Endothelial cell of umbilical vein (primary cell): ENCODE data around the gene TNN. TPM values are rescaled to one million over a fixed set of nuclear protein-coding genes. Genes with fewer than 3 reads are reported as not detected.

ENCODE experiments used
- BruUV-seq: library from RNA; stranded (reverse); fragments of 400-500 nt; replicated peaks from 2 replicates; lab custom pipeline; 2021; lab: Mats Ljungman, UMichigan
- CTCF ChIA-PET: fragments of 300-600, 350-600 bp; sonication (Branson Sonifier 250); formaldehyde crosslinking; loops from one replicate; lab custom pipeline; 2021; ENCODE audit warnings: antibody characterized with exemption, inconsistent platforms; lab: Charles Lee
- POLR2A ChIA-PET: fragments of 300-600, 350-600 bp; sonication (Branson Sonifier 250); formaldehyde crosslinking; loops from one replicate; lab custom pipeline; 2021; ENCODE audit warnings: antibody characterized with exemption, inconsistent platforms; lab: Charles Lee
- DNase-seq: peaks from one replicate; pipeline ENCODE4 v3.0.0-alpha.2; 2011; ENCODE audit warnings: low read depth, low spot score
- FAIRE-seq: peaks from 2 replicates; lab custom pipeline; 2011; peaks lifted over from hg19 to GRCh38; lab: Jason Lieb, UNC
- H2AFZ ChIP-seq: 2 replicates; pipeline ENCODE4 v1.6.0; 2012; ENCODE audit warnings: low read depth, low read length, control low read depth, inconsistent platforms
- H3K27ac ChIP-seq: 2 replicates; pipeline ENCODE4 v1.5.1; 2011; ENCODE audit warnings: low read depth, mild to moderate bottlenecking, control low read depth, low read length, moderate library complexity; ENCODE audit not compliant: insufficient read depth
- H3K27me3 ChIP-seq, 2 experiments: 2 replicates each; pipeline versions ENCODE4 v1.6.0 to v1.6.1; 2011; ENCODE audit warnings: low read length in 2 of 2, mixed read lengths in 1 of 2; ENCODE audit not compliant: control insufficient read depth in 2 of 2, insufficient read depth in 2 of 2
- H3K36me3 ChIP-seq, 2 experiments: 2 replicates in 1 of 2; 3 replicates in 1 of 2; pipeline ENCODE4 v1.5.1; 2011; ENCODE audit warnings: low read length in 2 of 2, mild to moderate bottlenecking in 1 of 2, moderate library complexity in 1 of 2; ENCODE audit not compliant: control insufficient read depth in 2 of 2, insufficient read depth in 2 of 2; ENCODE audit errors: extremely low read depth in 1 of 2
- H3K4me1 ChIP-seq: 3 replicates; pipeline ENCODE4 v1.5.1; 2011; ENCODE audit warnings: mild to moderate bottlenecking, low read length; ENCODE audit not compliant: control insufficient read depth, insufficient read depth; ENCODE audit errors: extremely low read depth
- H3K4me2 ChIP-seq: 2 replicates; pipeline ENCODE4 v1.6.1; 2011; ENCODE audit warnings: low read length, control low read depth, mixed read lengths; ENCODE audit not compliant: insufficient read depth
- H3K4me3 ChIP-seq, 3 experiments: fragments of 200-600 bp in 1 of 3; sonication (generic), shearing (Covaris generic) in 1 of 3; replicated peaks in 1 of 3; 2 replicates each; pipeline ENCODE4 v1.5.1; 2011 to 2016; ENCODE audit warnings: control low read depth in 3 of 3, low read length in 3 of 3, mild to moderate bottlenecking in 2 of 3, inconsistent platforms in 1 of 3, low read depth in 1 of 3, moderate library complexity in 1 of 3; ENCODE audit not compliant: insufficient read depth in 1 of 3
- H3K79me2 ChIP-seq: 2 replicates; pipeline ENCODE4 v1.6.0; 2012; ENCODE audit warnings: low read length, inconsistent platforms; ENCODE audit not compliant: control insufficient read depth, insufficient read depth
- H3K9ac ChIP-seq: replicated peaks from 2 replicates; pipeline ENCODE3; 2011; ENCODE audit warnings: low read length, control low read depth; ENCODE audit not compliant: insufficient read depth; ENCODE audit errors: extremely low read depth
- H3K9me1 ChIP-seq: replicated peaks from 3 replicates; pipeline ENCODE4 v1.6.0; 2011; ENCODE audit warnings: mild to moderate bottlenecking, low read length; ENCODE audit not compliant: control insufficient read depth, insufficient read depth; ENCODE audit errors: extremely low read depth
- H3K9me3 ChIP-seq: replicated peaks from 2 replicates; pipeline ENCODE4 v1.5.1; 2012; ENCODE audit warnings: low read length, inconsistent platforms; ENCODE audit not compliant: control insufficient read depth, insufficient read depth
- H4K20me1 ChIP-seq: replicated peaks from 2 replicates; pipeline ENCODE3; 2011; ENCODE audit warnings: mild to moderate bottlenecking, low read length; ENCODE audit not compliant: control insufficient read depth, insufficient read depth; ENCODE audit errors: extremely low read depth
- EZH2 ChIP-seq: IDR thresholded peaks from 2 replicates; pipeline ENCODE4 v1.6.1; 2012; ENCODE audit warnings: borderline replicate concordance, low read depth, mild to moderate bottlenecking, moderate library complexity, low read length, inconsistent platforms; ENCODE audit not compliant: severe bottlenecking
- FOS ChIP-seq: IDR thresholded peaks from 2 replicates; pipeline ENCODE4 v1.6.1; 2011; ENCODE audit warnings: mild to moderate bottlenecking, low read length, moderate library complexity, borderline replicate concordance; ENCODE audit not compliant: insufficient read depth
- GATA2 ChIP-seq: IDR thresholded peaks from 2 replicates; pipeline ENCODE4 v1.7.0; 2011; ENCODE audit warnings: low read depth, mild to moderate bottlenecking, moderate library complexity, mixed read lengths, low read length; ENCODE audit not compliant: insufficient read length, insufficient read depth
- JUN ChIP-seq: IDR thresholded peaks from 2 replicates; pipeline ENCODE4 v1.6.1; 2011; ENCODE audit warnings: borderline replicate concordance, low read depth; ENCODE audit not compliant: insufficient read length, insufficient read depth
- MYC ChIP-seq: IDR thresholded peaks from one replicate; pipeline ENCODE4 v1.6.1; 2011; ENCODE audit warnings: mild to moderate bottlenecking, low read depth, low read length
- POLR2A ChIP-seq: IDR thresholded peaks from 2 replicates; pipeline ENCODE4 v1.6.1; 2012; ENCODE audit warnings: low read depth, mild to moderate bottlenecking, control low read depth, low read length
- POLR2AphosphoS5 ChIP-seq: IDR thresholded peaks from 2 replicates; pipeline ENCODE4 v1.6.1; 2012; ENCODE audit warnings: low read depth, mild to moderate bottlenecking, control low read depth, low read length, moderate library complexity; ENCODE audit not compliant: insufficient read depth
- dilution Hi-C: fragments of 300-500 bp; cut with MboI; formaldehyde crosslinking; loops from one replicate; pipeline ENCODE4 v1.15.0; 2019; ENCODE audit warnings: low sequenced_read_pairs; ENCODE audit not compliant: extremely low pct_ligation_motif_present
- intact Hi-C: fragments of 100-400 bp; cut with micrococcal nuclease; formaldehyde crosslinking; loops from one replicate; pipeline ENCODE4 v1.10.0; 2022
- polyA plus RNA-seq, 4 experiments: library from polyadenylated mRNA; depleted of rRNA in 3 of 4; stranded (reverse) in 3 of 4; unstranded in 1 of 4; fragments of >200 nt; gene quantifications; 2 replicates each; pipeline versions ENCODE4 v1.2.1 to v1.2.3, GENCODE V29; 2011 to 2012; ENCODE audit warnings: missing spikeins in 1 of 4
- total RNA-seq: library from RNA; stranded (reverse); gene quantifications from 2 replicates; pipeline ENCODE4 v1.2.3, GENCODE V29; 2021
- TF ChIP-seq, protein P1 (sequence below), 2 donors: IDR thresholded peaks; 1 replicate in 1 of 2; 2 replicates in 1 of 2; pipeline ENCODE4 v1.5.1; 2011; ENCODE audit warnings: low read length in 2 of 2, mild to moderate bottlenecking in 2 of 2, moderate library complexity in 2 of 2, control low read depth in 1 of 2, inconsistent platforms in 1 of 2, low read depth in 1 of 2; ENCODE audit not compliant: insufficient read depth in 1 of 2; ENCODE audit errors: extremely low read depth in 1 of 2
- TF ChIP-seq, protein P2 (sequence below): IDR thresholded peaks from 2 replicates; pipeline ENCODE4 v1.6.1; 2011; ENCODE audit not compliant: insufficient read depth, insufficient read length

Gene TNN
- total and polyA plus RNA-seq, 2 donors (not counting 3 experiments of a cell fraction or from before 2014, with no cell fraction given) = not detected

DNA sequence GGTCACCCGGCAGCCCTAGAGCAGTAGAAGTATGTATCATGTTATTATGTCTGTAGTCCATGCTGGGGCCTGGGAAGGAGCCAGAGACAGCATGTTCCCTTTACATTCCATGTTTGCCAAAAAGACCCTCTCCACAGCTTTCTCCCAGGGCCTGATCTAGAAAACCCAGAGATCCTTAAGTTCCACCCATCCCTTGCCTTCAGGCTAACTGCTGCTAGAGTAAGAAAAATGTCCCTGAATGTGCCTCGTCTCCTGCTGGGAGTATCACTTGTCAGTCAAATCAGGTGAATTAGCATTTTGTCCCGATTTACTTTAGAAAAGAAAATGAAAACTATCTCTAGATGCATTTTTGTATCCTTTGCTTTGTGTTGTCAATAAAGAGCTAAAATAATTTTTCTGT is 31.2 kb upstream of the TNN start:
- H3K36me3 ChIP-seq = no peaks in the 10 kb centered on the region
- H3K9me3 ChIP-seq = no peaks in the 10 kb centered on the region
- H3K4me1 ChIP-seq = no peaks in the 10 kb centered on the region
- no peak overlapping the region for H3K27ac ChIP-seq
- intact Hi-C loops (no loop called here), dilution Hi-C loops (no loop called here)
- CTCF ChIA-PET = interaction anchor here (0.7 to 1.0 kb wide), 2 partner anchors 89 to 94 kb away, joined by 4 to 6 read pairs; no protein-coding TSS in a partner anchor
- H2AFZ ChIP-seq = no peak overlapping the region
- peaks cover 0 to 2% of the 10 kb centered on the region in 2 experiments for H3K27me3 ChIP-seq
- H3K9me1 ChIP-seq = no peaks in the 10 kb centered on the region
- no peak overlapping the region for H3K4me3 ChIP-seq
- no TSS peak for BruUV-seq
- H3K4me2 ChIP-seq = no peak overlapping the region
- FAIRE-seq = no peak
- no peaks in the 10 kb centered on the region for H4K20me1 ChIP-seq
- no peak for DNase-seq
- TF ChIP-seq FOS (no peak), GATA2 (no peak), MYC (no peak), POLR2AphosphoS5 (no peak), EZH2 (no peak), POLR2A (no peak), JUN (no peak)
- TF ChIP-seq, protein P1, sequence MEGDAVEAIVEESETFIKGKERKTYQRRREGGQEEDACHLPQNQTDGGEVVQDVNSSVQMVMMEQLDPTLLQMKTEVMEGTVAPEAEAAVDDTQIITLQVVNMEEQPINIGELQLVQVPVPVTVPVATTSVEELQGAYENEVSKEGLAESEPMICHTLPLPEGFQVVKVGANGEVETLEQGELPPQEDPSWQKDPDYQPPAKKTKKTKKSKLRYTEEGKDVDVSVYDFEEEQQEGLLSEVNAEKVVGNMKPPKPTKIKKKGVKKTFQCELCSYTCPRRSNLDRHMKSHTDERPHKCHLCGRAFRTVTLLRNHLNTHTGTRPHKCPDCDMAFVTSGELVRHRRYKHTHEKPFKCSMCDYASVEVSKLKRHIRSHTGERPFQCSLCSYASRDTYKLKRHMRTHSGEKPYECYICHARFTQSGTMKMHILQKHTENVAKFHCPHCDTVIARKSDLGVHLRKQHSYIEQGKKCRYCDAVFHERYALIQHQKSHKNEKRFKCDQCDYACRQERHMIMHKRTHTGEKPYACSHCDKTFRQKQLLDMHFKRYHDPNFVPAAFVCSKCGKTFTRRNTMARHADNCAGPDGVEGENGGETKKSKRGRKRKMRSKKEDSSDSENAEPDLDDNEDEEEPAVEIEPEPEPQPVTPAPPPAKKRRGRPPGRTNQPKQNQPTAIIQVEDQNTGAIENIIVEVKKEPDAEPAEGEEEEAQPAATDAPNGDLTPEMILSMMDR (IDR thresholded peaks at IDR 0.05; ENCODE audit: extremely low read depth in 1 of 2, insufficient read depth in 1 of 2, low read depth in 1 of 2, low read length in 2 of 2) = no peak
- TF ChIP-seq, protein P2, sequence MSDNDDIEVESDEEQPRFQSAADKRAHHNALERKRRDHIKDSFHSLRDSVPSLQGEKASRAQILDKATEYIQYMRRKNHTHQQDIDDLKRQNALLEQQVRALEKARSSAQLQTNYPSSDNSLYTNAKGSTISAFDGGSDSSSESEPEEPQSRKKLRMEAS = no peak
- no peaks in the 10 kb centered on the region for H3K79me2 ChIP-seq
- no peak overlapping the region for H3K9ac ChIP-seq
- POLR2A ChIA-PET = no interaction called here
